ENCODE data around the gene IRAK2. TPM values are rescaled to one million over a fixed set of nuclear protein-coding genes. Genes with fewer than 3 reads are reported as not detected.
A peak's percentile ranks its signal among the peaks of the same experiment; 100 is the strongest.

Gene IRAK2
- total and polyA plus RNA-seq, 7 donors, result 1.1 to 6.1 (median 2.8) TPM

- H3K4me3 ChIP-seq, result no peak overlapping the region
- peak overlapping the region; percentile 84 to 90 (median 86) for H3K27ac ChIP-seq
- TF ChIP-seq POLR2A (IDR thresholded peaks at IDR 0.05) (no peak), CTCF (IDR thresholded peaks at IDR 0.05) (no peak), EP300 (IDR thresholded peaks at IDR 0.05) (no peak), POLR2AphosphoS5 (IDR thresholded peaks at IDR 0.05) (no peak)
- intact Hi-C loops (cut with DNase I), result no loop called here
- peaks cover 0 to 80% (median 73%) of the 10 kb centered on the region in 4 donors for H3K4me1 ChIP-seq
- WGBS, 2 donors, result 78 to 93% methylated on average over 14 of the region's 14 CpGs
- H3K27me3 ChIP-seq, result no peaks in the 10 kb centered on the region
- no peaks in the 10 kb centered on the region for H3K9me3 ChIP-seq
- no peak for DNase-seq
- no peaks in the 10 kb centered on the region for H3K36me3 ChIP-seq
Observed at GRCh38 chr3:10193692-10194327, 29.1 kb downstream of the IRAK2 start.

GRCh38 chr3:10194328-10195071 is 29.8 kb downstream of the IRAK2 start:
- DNase-seq, result no peak
- no peak overlapping the region for H3K4me3 ChIP-seq
- no peaks in the 10 kb centered on the region for H3K9me3 ChIP-seq
- H3K27ac ChIP-seq, result peak overlapping the region; percentile 84 to 90 (median 86)
- TF ChIP-seq POLR2A (IDR thresholded peaks at IDR 0.05) (no peak), CTCF (IDR thresholded peaks at IDR 0.05) (no peak), POLR2AphosphoS5 (IDR thresholded peaks at IDR 0.05) (peak; percentile 16 to 45 (median 34)), EP300 (IDR thresholded peaks at IDR 0.05) (no peak)
- no peaks in the 10 kb centered on the region for H3K36me3 ChIP-seq
- intact Hi-C loops (cut with DNase I), result no loop called here
- H3K4me1 ChIP-seq, result peaks cover 0 to 78% (median 72%) of the 10 kb centered on the region in 4 donors
- WGBS, 2 donors, result 33% methylated on average over 11 of the region's 11 CpGs
- H3K27me3 ChIP-seq, result no peaks in the 10 kb centered on the region

GRCh38 chr3:10195366-10196089 is 30.8 kb downstream of the IRAK2 start:
- H3K27me3 ChIP-seq, result no peaks in the 10 kb centered on the region
- 82% methylated on average over 12 of the region's 12 CpGs for WGBS, 2 donors
- no peak overlapping the region for H3K4me3 ChIP-seq
- DNase-seq, result no peak
- peaks cover 0 to 67% (median 62%) of the 10 kb centered on the region in 4 donors for H3K4me1 ChIP-seq
- TF ChIP-seq POLR2A (IDR thresholded peaks at IDR 0.05) (no peak), EP300 (IDR thresholded peaks at IDR 0.05) (no peak), CTCF (IDR thresholded peaks at IDR 0.05) (no peak), POLR2AphosphoS5 (IDR thresholded peaks at IDR 0.05) (no peak)
- intact Hi-C loops (cut with DNase I), result no loop called here
- H3K36me3 ChIP-seq, result no peaks in the 10 kb centered on the region
- no peaks in the 10 kb centered on the region for H3K9me3 ChIP-seq
- peak overlapping the region; percentile 84 to 90 (median 86) for H3K27ac ChIP-seq

GRCh38 chr3:10196389-10197052 is 31.8 kb downstream of the IRAK2 start:
- no peaks in the 10 kb centered on the region for H3K27me3 ChIP-seq
- intact Hi-C loops (cut with DNase I), result no loop called here
- no peaks in the 10 kb centered on the region for H3K9me3 ChIP-seq
- H3K36me3 ChIP-seq, result peaks cover 0 to 4% (median 0%) of the 10 kb centered on the region in 4 donors
- H3K4me3 ChIP-seq, result no peak overlapping the region
- 71 to 89% methylated on average over 12 of the region's 12 CpGs for WGBS, 2 donors
- no peak for TF ChIP-seq POLR2A (IDR thresholded peaks at IDR 0.05)
- no peak for TF ChIP-seq POLR2AphosphoS5 (IDR thresholded peaks at IDR 0.05)
- TF ChIP-seq EP300 (IDR thresholded peaks at IDR 0.05), result no peak
- TF ChIP-seq CTCF (IDR thresholded peaks at IDR 0.05), result no peak
- DNase-seq, result peak; percentile 75
- peaks cover 0 to 57% (median 52%) of the 10 kb centered on the region in 4 donors for H3K4me1 ChIP-seq
- H3K27ac ChIP-seq, result peak overlapping the region in 3 of 4 donors; percentile 1 to 84 (median 11)
